Keratinocyte (primary cell): Measurements from ENCODE around the gene WDR93. TPM values are rescaled to one million over a fixed set of nuclear protein-coding genes. Genes with fewer than 3 reads are reported as not detected.

Source experiments
- DNase-seq: peaks from one replicate; pipeline ENCODE4 v3.0.0-alpha.2; 2011; ENCODE audit warnings: low read depth, missing footprints, low spot score
- FAIRE-seq: peaks from 2 replicates; lab custom pipeline; 2011; peaks lifted over from hg19 to GRCh38; lab: Jason Lieb, UNC
- H2AFZ ChIP-seq: 2 replicates; pipeline ENCODE4 v1.6.0; 2012; ENCODE audit warnings: low read length, control low read depth, inconsistent platforms; ENCODE audit not compliant: control insufficient read depth
- H3K27ac ChIP-seq: 2 replicates; pipeline ENCODE4 v1.5.1; 2011; ENCODE audit warnings: low read length; ENCODE audit not compliant: control insufficient read depth, insufficient read depth
- H3K27me3 ChIP-seq: 3 replicates; pipeline ENCODE4 v1.6.0; 2011; ENCODE audit warnings: low read length; ENCODE audit not compliant: control insufficient read depth, insufficient read depth; ENCODE audit errors: extremely low read depth
- H3K36me3 ChIP-seq, 2 experiments: 2 replicates in 1 of 2; 3 replicates in 1 of 2; pipeline ENCODE4 v1.5.1; 2011; ENCODE audit warnings: low read length in 2 of 2, mild to moderate bottlenecking in 1 of 2; ENCODE audit not compliant: control insufficient read depth in 2 of 2, insufficient read depth in 2 of 2; ENCODE audit errors: extremely low read depth in 1 of 2
- H3K4me1 ChIP-seq: 3 replicates; pipeline ENCODE4 v1.5.1; 2011; ENCODE audit warnings: low read length; ENCODE audit not compliant: control insufficient read depth, insufficient read depth; ENCODE audit errors: extremely low read depth
- H3K4me2 ChIP-seq: 3 replicates; pipeline ENCODE4 v1.6.0; 2011; ENCODE audit warnings: low read depth, low read length; ENCODE audit not compliant: control insufficient read depth, insufficient read depth; ENCODE audit errors: extremely low read depth
- H3K4me3 ChIP-seq, 3 experiments: fragments of 200-600 bp in 1 of 3; sonication (generic) in 1 of 3; 2 replicates in 2 of 3; 3 replicates in 1 of 3; pipeline ENCODE4 v1.5.1; 2011 to 2016; ENCODE audit warnings: low read length in 3 of 3, mild to moderate bottlenecking in 3 of 3, control low read depth in 2 of 3, inconsistent platforms in 1 of 3, low read depth in 1 of 3, mixed read lengths in 1 of 3, mixed run types in 1 of 3, moderate library complexity in 1 of 3; ENCODE audit not compliant: control insufficient read depth in 2 of 3, insufficient read depth in 2 of 3; ENCODE audit errors: extremely low read depth in 1 of 3
- H3K79me2 ChIP-seq: 2 replicates; pipeline ENCODE4 v1.6.0; 2012; ENCODE audit warnings: low read length; ENCODE audit not compliant: control insufficient read depth, insufficient read depth
- H3K9ac ChIP-seq: 3 replicates; pipeline ENCODE4 v1.6.0; 2011; ENCODE audit warnings: low read length; ENCODE audit not compliant: control insufficient read depth, insufficient read depth; ENCODE audit errors: extremely low read depth
- H3K9me1 ChIP-seq: 3 replicates; pipeline ENCODE4 v1.6.0; 2011; ENCODE audit warnings: low read length; ENCODE audit not compliant: control insufficient read depth, insufficient read depth; ENCODE audit errors: extremely low read depth
- H3K9me3 ChIP-seq: 2 replicates; pipeline ENCODE4 v1.5.1; 2012; ENCODE audit warnings: low read depth, low read length; ENCODE audit not compliant: control insufficient read depth
- H4K20me1 ChIP-seq: 3 replicates; pipeline ENCODE4 v1.6.0; 2011; ENCODE audit warnings: low read length; ENCODE audit not compliant: control insufficient read depth, insufficient read depth; ENCODE audit errors: extremely low read depth
- EZH2 ChIP-seq: IDR thresholded peaks from one replicate; pipeline ENCODE4 v1.6.1; 2012; ENCODE audit warnings: inconsistent platforms, mild to moderate bottlenecking, low read length, moderate library complexity
- dilution Hi-C: fragments of 300-500 bp; cut with MboI; formaldehyde crosslinking; loops from one replicate; pipeline ENCODE4 v1.7.0; 2020; ENCODE audit warnings: low sequenced_read_pairs; ENCODE audit not compliant: extremely low pct_ligation_motif_present
- polyA plus RNA-seq, 5 experiments: library from polyadenylated mRNA; depleted of rRNA in 3 of 5; stranded (reverse) in 3 of 5; stranded (forward) in 1 of 5; unstranded in 1 of 5; fragments of >200 nt; gene quantifications; 1 replicate in 1 of 5; 2 replicates in 3 of 5; 3 replicates in 1 of 5; pipeline versions ENCODE4 v1.2.1 to v1.2.3, GENCODE V29; 2011 to 2012; ENCODE audit warnings: missing spikeins in 2 of 5, low read depth in 1 of 5, low replicate concordance in 1 of 5
- TF ChIP-seq, protein P1 (sequence below), 3 experiments: IDR thresholded peaks in 1 of 3; conservative IDR thresholded peaks in 1 of 3; optimal IDR thresholded peaks in 1 of 3; 2 replicates in 2 of 3; 3 replicates in 1 of 3; pipeline versions ENCODE3 to v1.5.1; 2011; ENCODE audit warnings: low read length in 3 of 3, mild to moderate bottlenecking in 3 of 3, moderate library complexity in 2 of 3, control low read depth in 1 of 3, inconsistent platforms in 1 of 3; ENCODE audit not compliant: insufficient read depth in 2 of 3; ENCODE audit errors: extremely low read depth in 1 of 3

Gene WDR93
- polyA plus RNA-seq, 1 donor (not counting 4 experiments of a cell fraction or from before 2014, with no cell fraction given), result 0.05 TPM

DNA sequence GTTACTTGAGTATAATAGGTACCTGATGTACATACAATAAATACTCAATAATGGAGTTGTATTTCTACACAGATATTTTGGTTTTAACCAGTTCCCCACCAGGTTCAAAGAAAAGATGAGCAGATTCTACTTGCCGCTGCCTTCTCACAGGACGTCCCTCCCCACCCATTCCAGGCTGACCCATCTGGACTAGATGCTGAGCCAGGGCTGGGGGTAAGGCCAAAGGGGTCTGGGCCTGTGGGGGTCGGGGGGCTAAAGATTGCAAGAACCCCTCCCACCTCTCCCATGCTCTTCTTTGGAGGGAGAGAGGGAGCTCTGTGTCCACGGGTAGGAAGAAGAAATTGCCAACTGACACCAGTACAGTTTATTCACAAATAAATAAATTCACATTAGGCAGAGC lies 58.9 kb downstream of the WDR93 start:
- H3K9ac ChIP-seq, result no peak overlapping the region
- H3K27ac ChIP-seq, result no peak overlapping the region
- H3K27me3 ChIP-seq, result peaks cover 7% of the 10 kb centered on the region
- no peak overlapping the region for H3K4me3 ChIP-seq
- TF ChIP-seq, protein P1, sequence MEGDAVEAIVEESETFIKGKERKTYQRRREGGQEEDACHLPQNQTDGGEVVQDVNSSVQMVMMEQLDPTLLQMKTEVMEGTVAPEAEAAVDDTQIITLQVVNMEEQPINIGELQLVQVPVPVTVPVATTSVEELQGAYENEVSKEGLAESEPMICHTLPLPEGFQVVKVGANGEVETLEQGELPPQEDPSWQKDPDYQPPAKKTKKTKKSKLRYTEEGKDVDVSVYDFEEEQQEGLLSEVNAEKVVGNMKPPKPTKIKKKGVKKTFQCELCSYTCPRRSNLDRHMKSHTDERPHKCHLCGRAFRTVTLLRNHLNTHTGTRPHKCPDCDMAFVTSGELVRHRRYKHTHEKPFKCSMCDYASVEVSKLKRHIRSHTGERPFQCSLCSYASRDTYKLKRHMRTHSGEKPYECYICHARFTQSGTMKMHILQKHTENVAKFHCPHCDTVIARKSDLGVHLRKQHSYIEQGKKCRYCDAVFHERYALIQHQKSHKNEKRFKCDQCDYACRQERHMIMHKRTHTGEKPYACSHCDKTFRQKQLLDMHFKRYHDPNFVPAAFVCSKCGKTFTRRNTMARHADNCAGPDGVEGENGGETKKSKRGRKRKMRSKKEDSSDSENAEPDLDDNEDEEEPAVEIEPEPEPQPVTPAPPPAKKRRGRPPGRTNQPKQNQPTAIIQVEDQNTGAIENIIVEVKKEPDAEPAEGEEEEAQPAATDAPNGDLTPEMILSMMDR (optimal IDR thresholded peaks at IDR 0.05 in 1 of 3, IDR thresholded peaks at IDR 0.05 in 1 of 3, conservative IDR thresholded peaks at IDR 0.05 in 1 of 3; ENCODE audit: extremely low read depth in 1 of 3, insufficient read depth in 2 of 3, low read length in 3 of 3), result no peak
- no peak for TF ChIP-seq EZH2
- no peak overlapping the region for H2AFZ ChIP-seq
- H3K9me3 ChIP-seq, result no peaks in the 10 kb centered on the region
- H3K4me2 ChIP-seq, result peak overlapping the region; percentile 72
- H3K36me3 ChIP-seq, result no peaks in the 10 kb centered on the region
- H4K20me1 ChIP-seq, result no peaks in the 10 kb centered on the region
- H3K79me2 ChIP-seq, result no peaks in the 10 kb centered on the region
- FAIRE-seq (no peak), DNase-seq (no peak)
- H3K4me1 ChIP-seq, result peaks cover 4% of the 10 kb centered on the region
- dilution Hi-C loops, result no loop called here
- H3K9me1 ChIP-seq, result no peaks in the 10 kb centered on the region

DNA sequence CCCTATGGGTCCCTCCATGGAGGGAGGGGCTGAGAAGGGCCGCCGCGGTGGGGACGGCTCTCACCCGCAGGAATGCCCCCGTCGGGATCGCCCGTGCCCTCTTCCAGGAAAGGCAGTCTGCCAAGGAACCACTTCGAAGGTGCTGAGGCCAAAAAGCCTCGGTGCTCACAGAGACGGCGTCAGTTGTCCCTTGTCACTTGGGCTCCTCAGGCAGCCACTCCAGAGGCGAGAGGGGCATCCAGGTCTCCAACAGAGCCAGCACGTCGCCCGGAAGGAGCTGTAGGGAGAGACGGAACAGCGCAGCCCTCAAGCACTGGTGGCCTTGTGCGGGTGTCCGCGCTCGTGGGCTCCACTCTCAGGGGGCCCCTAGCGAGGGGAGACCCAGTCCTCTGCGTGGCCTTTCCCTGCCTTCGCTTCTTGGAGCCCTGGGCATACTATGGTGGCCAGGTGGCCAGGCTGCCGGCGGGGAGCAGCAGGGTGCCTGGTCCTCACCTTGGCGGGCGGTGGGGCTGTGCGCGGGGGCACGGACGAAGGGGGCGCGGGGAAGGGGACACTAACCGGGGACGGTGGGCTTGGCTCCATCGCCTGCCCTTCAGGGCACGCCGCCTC lies 59.4 kb downstream of the WDR93 start:
- FAIRE-seq, result no peak
- H3K4me3 ChIP-seq, result peak overlapping the region; percentile 38 to 73 (median 61)
- H3K27ac ChIP-seq, result no peak overlapping the region
- peaks cover 7% of the 10 kb centered on the region for H3K27me3 ChIP-seq
- H3K9me3 ChIP-seq, result no peaks in the 10 kb centered on the region
- peak overlapping the region; percentile 72 for H3K4me2 ChIP-seq
- peaks cover 4% of the 10 kb centered on the region for H3K4me1 ChIP-seq
- no peaks in the 10 kb centered on the region for H4K20me1 ChIP-seq
- peak; percentile 74 for TF ChIP-seq EZH2
- TF ChIP-seq, protein P1 (optimal IDR thresholded peaks at IDR 0.05 in 1 of 3, IDR thresholded peaks at IDR 0.05 in 1 of 3, conservative IDR thresholded peaks at IDR 0.05 in 1 of 3; ENCODE audit: extremely low read depth in 1 of 3, insufficient read depth in 2 of 3, low read length in 3 of 3), result no peak
- dilution Hi-C loops, result loop anchor here (25.0 kb wide), 1 partner anchor 112 kb away; no protein-coding TSS in a partner anchor
- H3K79me2 ChIP-seq, result no peaks in the 10 kb centered on the region
- no peak overlapping the region for H3K9ac ChIP-seq
- DNase-seq, result no peak
- H2AFZ ChIP-seq, result peak overlapping the region; percentile 69
- no peaks in the 10 kb centered on the region for H3K36me3 ChIP-seq
- H3K9me1 ChIP-seq, result no peaks in the 10 kb centered on the region
